ENCODE data around the gene CADPS2.

Gene CADPS2

DNA sequence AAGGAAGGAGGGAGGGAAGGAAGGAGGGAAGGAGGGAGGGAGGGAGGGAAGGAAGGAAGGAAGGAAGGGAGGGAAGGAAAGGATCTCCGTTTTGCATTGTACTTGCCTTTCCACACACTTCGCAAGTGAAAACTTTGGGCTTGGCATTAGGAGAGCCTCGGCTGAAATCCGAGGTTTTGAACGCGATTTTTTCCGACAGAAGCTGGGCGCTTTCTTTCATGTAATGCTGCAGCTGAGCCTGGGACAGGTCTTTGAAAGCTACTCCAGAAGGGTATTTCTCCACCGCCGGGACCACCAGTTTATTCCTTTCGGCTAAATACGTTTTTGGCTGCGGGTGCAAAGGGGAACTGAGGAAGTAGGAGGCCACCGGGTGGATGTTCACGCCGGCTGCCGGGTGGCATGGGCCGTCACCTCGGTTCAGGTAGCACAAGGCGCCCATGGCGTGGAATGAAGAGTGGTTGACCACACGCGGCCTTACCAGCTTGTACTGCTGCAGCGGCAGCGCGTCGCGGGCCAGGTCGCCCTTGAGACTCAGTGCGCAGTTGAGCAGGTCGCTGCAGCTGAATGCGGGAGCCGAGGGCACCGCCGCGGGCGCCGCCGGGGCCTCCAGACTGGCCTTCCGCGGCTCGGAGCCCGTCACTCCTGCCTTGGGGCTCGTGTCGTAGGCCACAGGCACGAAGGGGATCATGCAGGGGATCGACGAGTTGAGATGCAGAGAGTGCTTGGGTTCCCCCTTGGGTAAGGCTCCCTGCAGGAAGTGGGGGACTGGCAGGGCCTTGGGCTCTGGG is 582.5 kb downstream of the CADPS2 start:
- Histone ChIP-seq H3K9me3 (peaks cover 7% of the 10 kb centered on the region), H3K4me3 (ENCODE audit: low read depth in 1 of 2, low read length in 1 of 2) (no peak overlapping the region), H3K27ac (no peak overlapping the region), H3K4me1 (ENCODE audit: control insufficient read depth in 1 of 2, insufficient read depth in 1 of 2, low read depth in 1 of 2, low read length in 1 of 2) (no peaks in the 10 kb centered on the region), H3K27me3 (peaks cover 100% of the 10 kb centered on the region), H3K36me3 (no peaks in the 10 kb centered on the region)
- TF ChIP-seq, protein P1, sequence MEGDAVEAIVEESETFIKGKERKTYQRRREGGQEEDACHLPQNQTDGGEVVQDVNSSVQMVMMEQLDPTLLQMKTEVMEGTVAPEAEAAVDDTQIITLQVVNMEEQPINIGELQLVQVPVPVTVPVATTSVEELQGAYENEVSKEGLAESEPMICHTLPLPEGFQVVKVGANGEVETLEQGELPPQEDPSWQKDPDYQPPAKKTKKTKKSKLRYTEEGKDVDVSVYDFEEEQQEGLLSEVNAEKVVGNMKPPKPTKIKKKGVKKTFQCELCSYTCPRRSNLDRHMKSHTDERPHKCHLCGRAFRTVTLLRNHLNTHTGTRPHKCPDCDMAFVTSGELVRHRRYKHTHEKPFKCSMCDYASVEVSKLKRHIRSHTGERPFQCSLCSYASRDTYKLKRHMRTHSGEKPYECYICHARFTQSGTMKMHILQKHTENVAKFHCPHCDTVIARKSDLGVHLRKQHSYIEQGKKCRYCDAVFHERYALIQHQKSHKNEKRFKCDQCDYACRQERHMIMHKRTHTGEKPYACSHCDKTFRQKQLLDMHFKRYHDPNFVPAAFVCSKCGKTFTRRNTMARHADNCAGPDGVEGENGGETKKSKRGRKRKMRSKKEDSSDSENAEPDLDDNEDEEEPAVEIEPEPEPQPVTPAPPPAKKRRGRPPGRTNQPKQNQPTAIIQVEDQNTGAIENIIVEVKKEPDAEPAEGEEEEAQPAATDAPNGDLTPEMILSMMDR (IDR thresholded peaks at IDR 0.05): no peak

DNA sequence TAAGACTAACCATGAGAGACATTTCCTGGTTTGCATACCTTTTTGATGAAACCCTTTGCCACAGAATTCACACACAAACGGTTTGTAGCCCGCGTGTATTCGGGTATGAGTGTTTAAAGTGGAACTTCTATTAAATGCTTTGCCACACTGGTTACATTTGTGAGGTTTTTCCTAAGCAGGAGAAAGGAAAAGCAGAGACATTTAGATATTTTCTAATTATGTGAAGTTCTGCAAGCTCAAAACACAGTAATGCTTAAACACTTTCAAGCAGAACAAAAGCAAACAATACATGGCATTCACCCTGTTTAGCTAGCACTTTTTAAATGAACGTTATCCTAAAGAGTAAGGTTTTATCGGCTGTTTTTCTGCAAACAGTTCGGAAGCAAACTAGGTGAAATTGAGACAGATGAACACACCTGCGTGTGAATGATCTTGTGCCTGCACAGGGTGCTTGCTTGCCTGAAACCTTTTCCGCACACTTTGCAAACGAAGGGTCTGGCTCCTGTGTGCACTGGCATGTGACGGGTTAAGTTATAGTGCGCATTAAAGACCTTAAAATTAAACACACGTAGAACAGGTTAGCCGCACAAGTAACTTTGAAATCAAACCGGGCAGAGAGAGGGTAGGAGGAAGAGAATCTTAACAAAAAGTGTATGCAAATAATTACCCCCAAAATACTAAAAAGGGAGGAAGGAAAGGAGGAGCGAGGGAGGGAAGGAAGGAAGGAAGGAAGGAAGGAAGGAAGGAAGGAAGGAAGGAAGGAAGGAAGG is 583.3 kb downstream of the CADPS2 start:
- TF ChIP-seq, protein P1 (IDR thresholded peaks at IDR 0.05): no peak
- Histone ChIP-seq H3K27me3 (peaks cover 100% of the 10 kb centered on the region), H3K27ac (no peak overlapping the region)

DNA sequence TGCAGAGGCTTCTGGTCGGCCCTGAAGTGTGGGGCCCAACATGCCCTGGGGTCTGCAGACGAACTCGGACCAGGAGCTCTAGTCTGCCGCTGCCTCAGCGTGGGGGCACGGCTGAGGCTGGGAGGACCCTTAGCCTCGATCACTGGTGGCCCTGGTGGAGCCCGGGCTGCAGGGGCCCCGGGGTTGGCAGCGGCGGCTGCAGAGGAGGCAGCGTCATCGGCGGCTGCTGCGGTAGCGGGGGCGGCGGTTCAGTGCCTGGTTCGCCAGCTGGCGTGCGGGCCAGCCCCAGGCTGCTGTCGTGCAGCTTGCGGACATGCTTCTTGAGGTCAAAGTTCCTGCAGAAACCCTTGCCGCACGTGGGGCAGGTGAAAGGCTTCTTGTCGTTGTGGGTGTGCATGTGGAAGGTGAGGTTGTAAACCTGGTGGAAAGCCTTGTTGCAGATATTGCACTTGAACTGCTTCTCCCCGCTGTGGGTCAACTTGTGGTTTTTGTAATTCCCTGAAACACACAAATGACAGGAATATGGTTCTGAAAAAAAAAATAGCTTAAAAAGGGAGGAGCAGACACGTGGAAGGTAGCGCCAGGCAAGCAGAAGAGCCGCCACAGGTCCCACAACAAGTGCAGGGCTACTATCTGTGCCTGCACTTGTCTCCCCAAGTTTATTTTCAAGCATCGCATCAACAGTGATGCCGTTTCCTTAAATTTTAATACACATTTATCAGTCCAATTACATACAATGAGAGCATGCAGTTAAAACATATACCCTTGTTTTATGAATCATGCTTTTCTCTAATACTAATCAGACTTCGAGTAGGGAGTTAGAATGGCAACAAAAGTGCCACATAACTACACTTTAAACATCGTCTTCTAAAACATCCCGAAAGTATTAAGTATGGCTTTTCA is 584.2 kb downstream of the CADPS2 start:
- Histone ChIP-seq H3K36me3 (no peaks in the 10 kb centered on the region), H3K4me1 (ENCODE audit: control insufficient read depth in 1 of 2, insufficient read depth in 1 of 2, low read depth in 1 of 2, low read length in 1 of 2) (no peaks in the 10 kb centered on the region), H3K4me3 (ENCODE audit: low read depth in 1 of 2, low read length in 1 of 2) (no peak overlapping the region), H3K9me3 (peaks cover 7% of the 10 kb centered on the region), H3K27me3 (peaks cover 98% of the 10 kb centered on the region), H3K27ac (no peak overlapping the region)
- TF ChIP-seq, protein P1 (IDR thresholded peaks at IDR 0.05): no peak

More for the DNA sequence above, 583.3 kb downstream of the CADPS2 start:
- peaks cover 7% of the 10 kb centered on the region for H3K9me3 ChIP-seq
- H3K4me3 ChIP-seq (ENCODE audit: low read depth in 1 of 2, low read length in 1 of 2): no peak overlapping the region
- H3K4me1 ChIP-seq (ENCODE audit: control insufficient read depth in 1 of 2, insufficient read depth in 1 of 2, low read depth in 1 of 2, low read length in 1 of 2): no peaks in the 10 kb centered on the region
- H3K36me3 ChIP-seq: no peaks in the 10 kb centered on the region

- Histone ChIP-seq H3K9me3 (peaks cover 7% of the 10 kb centered on the region), H3K27me3 (peaks cover 92% of the 10 kb centered on the region)
These were observed 585.1 kb downstream of the CADPS2 start for GRCh38 chr7:122300956-122301833.

More at GRCh38 chr7:122300956-122301833, 585.1 kb downstream of the CADPS2 start:
- no peak overlapping the region for H3K4me3 ChIP-seq (ENCODE audit: low read depth in 1 of 2, low read length in 1 of 2)
- H3K4me1 ChIP-seq (ENCODE audit: control insufficient read depth in 1 of 2, insufficient read depth in 1 of 2, low read depth in 1 of 2, low read length in 1 of 2): no peaks in the 10 kb centered on the region
- TF ChIP-seq, protein P1 (IDR thresholded peaks at IDR 0.05): no peak
- no peaks in the 10 kb centered on the region for H3K36me3 ChIP-seq
- H3K27ac ChIP-seq: no peak overlapping the region
